Aorta (tissue), 5 donors: Measurements from ENCODE around the gene C8A. TPM values are rescaled to one million over a fixed set of nuclear protein-coding genes. Genes with fewer than 3 reads are reported as not detected.

ENCODE experiments used
- ATAC-seq: fragments of 200-7000 bp; cut with Tn5 transposase; one replicate; pipeline ENCODE4 v1.9.1; 2022; ENCODE audit warnings: moderate library complexity; ENCODE audit not compliant: low FRiP score
- DNase-seq, 2 donors: peaks; one replicate each; pipeline ENCODE4 v3.0.0-alpha.2; 2020
- H3K27ac ChIP-seq, 2 donors: one replicate each; pipeline ENCODE4 v1.5.1; 2013; ENCODE audit warnings: low read length in 2 of 2, mild to moderate bottlenecking in 2 of 2, moderate library complexity in 2 of 2, control low read depth in 1 of 2, inconsistent platforms in 1 of 2, low read depth in 1 of 2
- H3K27me3 ChIP-seq, 2 donors: one replicate each; pipeline ENCODE4 v1.6.1; 2013; ENCODE audit warnings: control low read depth in 1 of 2, low read length in 1 of 2, mild to moderate bottlenecking in 1 of 2, moderate library complexity in 1 of 2; ENCODE audit not compliant: insufficient read depth in 2 of 2, control insufficient read depth in 1 of 2
- H3K36me3 ChIP-seq, 2 donors: one replicate each; pipeline ENCODE4 v1.6.1; 2013; ENCODE audit warnings: control low read depth in 1 of 2, low read length in 1 of 2, mild to moderate bottlenecking in 1 of 2; ENCODE audit not compliant: insufficient read depth in 2 of 2, control insufficient read depth in 1 of 2
- H3K4me1 ChIP-seq, 2 donors: one replicate each; pipeline ENCODE4 v1.6.1; 2013; ENCODE audit warnings: low read length in 2 of 2, control low read depth in 1 of 2, mild to moderate bottlenecking in 1 of 2, moderate library complexity in 1 of 2; ENCODE audit not compliant: insufficient read depth in 2 of 2, control insufficient read depth in 1 of 2
- H3K4me3 ChIP-seq, 2 donors: one replicate each; pipeline ENCODE4 v1.5.1; 2013; ENCODE audit warnings: low read length in 2 of 2, control low read depth in 1 of 2, mild to moderate bottlenecking in 1 of 2
- H3K9me3 ChIP-seq: one replicate; pipeline ENCODE4 v1.6.1; 2013; ENCODE audit warnings: mild to moderate bottlenecking, low read length; ENCODE audit not compliant: control insufficient read depth
- WGBS, 2 donors: extraction: QIAGEN DNeasy Blood & Tissue Kit; methylation state at CpG; one replicate each; pipeline ENCODE4 v1.1.7; 2013; 5-methylcytosine and 5-hydroxymethylcytosine counted together
- intact Hi-C, 2 donors: fragments of 100-400 bp; cut with DNase I; formaldehyde crosslinking; loops; one replicate each; pipeline versions ENCODE4 v1.14.2 to v1.15.0; 2022
- polyA plus RNA-seq, 2 donors: library from polyadenylated mRNA; stranded (reverse); fragments of 200-250 nt; gene quantifications; one replicate each; pipeline ENCODE4 v1.2.3, GENCODE V29; 2013
- total RNA-seq, 2 donors: library from RNA; stranded (reverse); fragmentation: NEBNext Ultra II Directional; extraction: Animal tissue kit (Norgen Biotek cat#: 25700); gene quantifications; one replicate each; pipeline ENCODE4 v1.2.1, GENCODE V29; 2021
- donor health status: healthy with polysubstance abuse.
- donor health status: Bipolar disorder and iron deficiency.
- donor health status: DM: no; HTN: no; CAD: no.
- donor health status: DM: no; HTN: no; CAD: no.
- donor health status: DM: yes; HTN: yes; CAD: no.

The C8A gene
- total and polyA plus RNA-seq, 4 donors: not detected

GRCh38 chr1:56864430-56864829 lies 9.8 kb downstream of the C8A start:
- no peak for DNase-seq

GRCh38 chr1:56866656-56867055 lies 12.1 kb downstream of the C8A start:
- peaks cover 4% of the 10 kb centered on the region for H3K9me3 ChIP-seq
- DNase-seq: no peak
- WGBS, 2 donors: 53 to 55% methylated on average over 2 of the region's 2 CpGs
- no peaks in the 10 kb centered on the region for H3K36me3 ChIP-seq
- H3K4me1 ChIP-seq: no peaks in the 10 kb centered on the region
- no peak overlapping the region for H3K27ac ChIP-seq
- no peaks in the 10 kb centered on the region for H3K27me3 ChIP-seq
- intact Hi-C loops: no loop called here
- H3K4me3 ChIP-seq: no peak overlapping the region
- ATAC-seq: no peak

More at GRCh38 chr1:56864430-56864829, 9.8 kb downstream of the C8A start:
- Histone ChIP-seq H3K9me3 (peaks cover 5% of the 10 kb centered on the region), H3K27me3 (no peaks in the 10 kb centered on the region), H3K27ac (no peak overlapping the region), H3K4me1 (no peaks in the 10 kb centered on the region), H3K36me3 (no peaks in the 10 kb centered on the region), H3K4me3 (no peak overlapping the region)
- WGBS, 2 donors: 73 to 74% methylated on average over 2 of the region's 2 CpGs
- no peak for ATAC-seq
- intact Hi-C loops: no loop called here

GRCh38 chr1:56867491-56867890 lies 12.9 kb downstream of the C8A start:
- Histone ChIP-seq H3K4me3 (no peak overlapping the region), H3K9me3 (peaks cover 4% of the 10 kb centered on the region), H3K36me3 (no peaks in the 10 kb centered on the region), H3K27me3 (no peaks in the 10 kb centered on the region), H3K4me1 (no peaks in the 10 kb centered on the region), H3K27ac (no peak overlapping the region)
- DNase-seq (no peak), ATAC-seq (no peak)
- intact Hi-C loops: no loop called here
- 81 to 85% methylated on average over 5 of the region's 5 CpGs for WGBS, 2 donors

- DNase-seq (no peak), ATAC-seq (no peak)
- Histone ChIP-seq H3K9me3 (peaks cover 4% of the 10 kb centered on the region), H3K4me1 (no peaks in the 10 kb centered on the region), H3K4me3 (no peak overlapping the region), H3K27me3 (no peaks in the 10 kb centered on the region), H3K36me3 (no peaks in the 10 kb centered on the region), H3K27ac (no peak overlapping the region)
- WGBS, 2 donors: 62 to 65% methylated on average over 2 of the region's 2 CpGs
- intact Hi-C loops: no loop called here
Measured at GRCh38 chr1:56868761-56869160, 14.2 kb downstream of the C8A start.

- no peaks in the 10 kb centered on the region for H3K9me3 ChIP-seq
- no peaks in the 10 kb centered on the region for H3K36me3 ChIP-seq
- H3K4me3 ChIP-seq: no peak overlapping the region
- H3K27me3 ChIP-seq: no peaks in the 10 kb centered on the region
- no peaks in the 10 kb centered on the region for H3K4me1 ChIP-seq
- intact Hi-C loops: no loop called here
- H3K27ac ChIP-seq: no peak overlapping the region
- ATAC-seq (no peak), DNase-seq (no peak)
Measured at GRCh38 chr1:56872597-56872996, 18.0 kb downstream of the C8A start.

GRCh38 chr1:56873213-56873612 lies 18.6 kb downstream of the C8A start:
- 86 to 88% methylated on average over 1 of the region's 1 CpG for WGBS, 2 donors
- Histone ChIP-seq H3K27me3 (no peaks in the 10 kb centered on the region), H3K4me1 (no peaks in the 10 kb centered on the region), H3K36me3 (no peaks in the 10 kb centered on the region), H3K27ac (no peak overlapping the region), H3K4me3 (no peak overlapping the region), H3K9me3 (no peaks in the 10 kb centered on the region)
- intact Hi-C loops: no loop called here
- DNase-seq (no peak), ATAC-seq (no peak)

- H3K4me1 ChIP-seq: no peaks in the 10 kb centered on the region
- H3K36me3 ChIP-seq: no peaks in the 10 kb centered on the region
- no peaks in the 10 kb centered on the region for H3K27me3 ChIP-seq
- no peak overlapping the region for H3K4me3 ChIP-seq
- H3K27ac ChIP-seq: no peak overlapping the region
- no peaks in the 10 kb centered on the region for H3K9me3 ChIP-seq
- intact Hi-C loops: no loop called here
- 80 to 82% methylated on average over 4 of the region's 4 CpGs for WGBS, 2 donors
- DNase-seq (no peak), ATAC-seq (no peak)
Measured at GRCh38 chr1:56874689-56875088, 20.1 kb downstream of the C8A start.

GRCh38 chr1:56877973-56878372 lies 23.4 kb downstream of the C8A start:
- Histone ChIP-seq H3K36me3 (no peaks in the 10 kb centered on the region), H3K27ac (no peak overlapping the region), H3K9me3 (no peaks in the 10 kb centered on the region), H3K4me1 (no peaks in the 10 kb centered on the region), H3K27me3 (no peaks in the 10 kb centered on the region), H3K4me3 (no peak overlapping the region)
- 47% methylated on average over 3 of the region's 3 CpGs for WGBS, 2 donors
- ATAC-seq (no peak), DNase-seq (no peak)
- intact Hi-C loops: no loop called here

GRCh38 chr1:56880774-56881173 lies 26.2 kb downstream of the C8A start:
- DNase-seq (no peak), ATAC-seq (no peak)
- Histone ChIP-seq H3K9me3 (no peaks in the 10 kb centered on the region), H3K4me1 (no peaks in the 10 kb centered on the region), H3K27me3 (no peaks in the 10 kb centered on the region), H3K27ac (no peak overlapping the region), H3K4me3 (no peak overlapping the region), H3K36me3 (no peaks in the 10 kb centered on the region)
- 73 to 74% methylated on average over 1 of the region's 1 CpG for WGBS, 2 donors
- intact Hi-C loops: no loop called here
